GM21786 (cell line): ENCODE results near the gene XYLT1.

Experiments
- ATAC-seq: cut with Tn5 transposase; IDR thresholded peaks from one replicate; pipeline ENCODE4 v1.9.1; 2021; ENCODE audit not compliant: unreplicated experiment

The XYLT1 gene

DNA sequence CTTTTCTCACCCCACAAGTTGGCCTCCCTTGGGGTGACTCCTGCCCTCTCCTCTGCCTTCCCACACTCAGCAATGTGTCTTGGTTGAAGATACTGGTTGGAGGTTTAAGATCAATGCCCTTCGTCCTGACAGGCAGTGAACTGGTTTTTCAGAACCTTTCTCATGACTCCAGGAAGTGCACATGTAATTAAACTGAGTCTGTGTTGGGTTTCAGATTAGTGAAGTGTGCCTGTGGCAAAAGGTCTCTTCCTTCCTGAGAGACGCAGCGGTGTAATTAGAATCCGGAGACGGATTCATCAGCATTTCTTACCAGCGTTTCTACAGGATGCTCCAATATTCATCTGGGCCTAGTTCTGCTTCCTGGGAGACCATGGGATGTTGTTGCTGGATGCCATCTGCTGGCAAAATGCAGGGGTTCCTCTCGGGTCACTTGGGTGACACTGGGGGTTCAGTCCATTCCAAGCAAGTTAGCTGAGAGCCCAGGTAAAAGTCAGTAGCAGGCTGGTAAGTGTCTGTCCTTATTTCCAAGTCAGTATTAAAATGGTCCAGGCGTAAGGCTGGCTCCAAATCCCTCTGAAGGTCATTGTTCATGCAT is 233.3 kb downstream of the XYLT1 start:
- ATAC-seq, result no peak

DNA sequence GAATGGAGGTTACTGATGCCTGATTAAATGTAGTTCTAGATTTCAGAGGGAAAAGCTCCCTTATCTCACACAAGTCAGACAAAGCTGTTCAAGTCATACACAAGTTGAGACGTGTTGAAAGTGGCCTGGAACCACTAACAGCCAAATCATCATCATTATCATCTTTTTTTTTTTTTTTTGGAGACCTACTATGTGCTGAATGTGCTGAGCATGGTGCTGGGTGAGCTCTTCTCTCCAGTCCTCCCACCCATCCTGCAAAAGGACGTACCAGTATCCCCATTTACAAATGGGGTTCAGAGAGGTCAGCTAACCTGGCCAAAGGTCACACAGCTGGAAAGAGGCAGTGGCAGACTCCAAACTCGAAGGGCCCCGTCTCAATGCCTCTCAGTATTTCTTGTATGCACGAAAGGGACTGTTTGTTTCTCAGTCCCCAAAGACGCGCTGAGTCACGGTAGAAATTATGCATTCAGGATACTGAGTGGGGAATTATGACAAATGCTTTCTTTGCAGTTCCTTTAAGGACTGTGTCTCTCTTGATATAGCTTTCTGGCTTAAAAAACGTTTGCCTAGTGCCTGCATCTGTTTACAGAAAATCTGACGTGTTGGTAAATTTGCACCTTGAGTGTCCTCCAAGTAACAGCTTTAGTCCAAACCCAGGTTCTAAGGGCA is 235.5 kb downstream of the XYLT1 start:
- no peak for ATAC-seq

GRCh38 chr16:17233318-17234002 is 237.3 kb downstream of the XYLT1 start:
- ATAC-seq, result no peak

GRCh38 chr16:17232487-17232886 is 238.3 kb downstream of the XYLT1 start:
- ATAC-seq, result no peak

- no peak for ATAC-seq
These were observed 238.8 kb downstream of the XYLT1 start for GRCh38 chr16:17231972-17232371.

DNA sequence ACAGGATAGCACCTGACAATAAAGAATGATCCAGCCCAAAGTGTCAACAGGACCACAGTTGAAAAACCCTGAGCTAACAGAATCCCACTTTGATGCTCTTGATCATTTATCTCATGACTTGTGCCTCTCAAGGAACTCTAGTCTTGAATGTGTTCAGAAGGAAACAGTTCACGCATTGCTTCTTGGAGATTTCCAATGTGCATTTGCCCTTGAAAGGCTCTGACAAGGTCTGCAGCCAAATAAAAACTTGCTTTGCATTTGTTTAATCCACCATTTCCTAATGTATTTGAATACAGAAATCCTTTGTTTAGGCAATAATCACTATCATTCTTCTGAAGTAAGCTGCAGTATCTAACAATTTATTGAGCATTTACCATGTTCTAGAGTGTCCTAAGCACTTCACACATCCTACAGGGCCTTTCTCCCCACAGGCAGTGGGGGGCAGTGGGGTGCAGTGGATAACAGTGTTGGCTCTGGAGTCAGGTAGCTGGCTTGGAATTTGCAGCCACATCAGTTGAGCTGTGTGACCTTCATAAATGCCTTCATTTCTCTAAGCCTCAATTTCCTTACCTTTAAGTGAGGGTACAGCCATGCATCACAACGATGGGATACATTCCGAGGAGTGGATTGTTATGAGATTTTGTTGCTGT is 239.7 kb downstream of the XYLT1 start:
- no peak for ATAC-seq

DNA sequence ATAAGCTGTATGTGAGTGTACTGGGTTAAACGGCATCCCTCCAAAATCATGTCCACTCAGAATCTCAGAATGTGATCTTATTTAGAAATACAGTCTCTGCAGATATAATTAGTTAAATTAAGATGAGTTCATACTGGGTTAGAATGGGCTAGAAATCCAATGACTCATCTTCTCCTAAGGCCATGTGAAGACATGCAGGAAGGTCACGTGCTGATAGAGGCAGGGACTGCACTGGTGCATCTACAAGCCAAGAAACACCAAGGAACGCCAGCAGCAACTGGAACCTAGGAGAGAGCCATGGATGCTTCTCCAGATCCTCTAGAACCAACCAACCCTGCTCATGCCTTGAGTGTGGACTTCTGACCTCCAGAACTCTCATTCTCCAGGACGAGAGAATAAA is 241.0 kb downstream of the XYLT1 start:
- ATAC-seq, result no peak

GRCh38 chr16:17229131-17229530 is 241.6 kb downstream of the XYLT1 start:
- no peak for ATAC-seq

DNA sequence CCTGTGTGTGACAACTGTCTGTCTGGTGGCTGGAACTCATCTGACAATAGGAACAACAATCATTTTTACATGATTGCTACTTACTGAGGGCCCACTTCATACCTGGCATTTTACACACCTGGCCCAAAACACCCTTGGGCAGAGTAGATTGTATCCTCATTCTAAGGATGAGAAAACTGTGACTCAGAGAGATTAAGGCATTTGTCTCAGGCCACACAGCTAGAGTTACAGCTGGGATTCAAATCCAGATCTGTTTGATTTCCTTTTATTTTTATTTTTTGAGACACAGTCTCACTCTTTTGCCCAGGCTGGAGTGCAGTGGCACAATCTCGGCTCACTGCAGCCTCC is 242.1 kb downstream of the XYLT1 start:
- ATAC-seq, result no peak

- ATAC-seq, result no peak
These were observed 242.6 kb downstream of the XYLT1 start for GRCh38 chr16:17228048-17228707.

GRCh38 chr16:17227278-17227677 is 243.5 kb downstream of the XYLT1 start:
- no peak for ATAC-seq

- ATAC-seq, result no peak
These were observed 245.2 kb downstream of the XYLT1 start for GRCh38 chr16:17225541-17225940.

- ATAC-seq, result no peak
These were observed 245.9 kb downstream of the XYLT1 start for GRCh38 chr16:17224879-17225281.

DNA sequence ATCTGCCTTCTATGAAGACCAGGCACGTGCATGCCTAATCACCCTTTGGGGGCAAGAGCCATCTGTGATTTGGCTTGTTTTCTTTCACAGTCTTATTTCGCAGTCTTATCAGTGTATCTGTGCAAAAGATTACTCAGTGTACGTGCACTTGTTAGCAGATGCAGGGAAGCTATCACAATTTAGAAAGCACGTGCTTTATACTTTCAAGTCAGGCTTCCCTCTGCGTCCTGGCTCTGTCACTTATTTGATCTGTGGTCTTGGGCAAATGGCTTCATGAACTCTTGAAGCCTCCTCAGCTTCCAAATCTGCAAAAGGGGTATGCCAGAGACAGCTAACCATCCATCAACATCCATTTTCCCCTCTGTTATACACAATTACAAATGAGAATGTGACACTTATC is 246.4 kb downstream of the XYLT1 start:
- ATAC-seq, result no peak

GRCh38 chr16:17223576-17223975 is 247.2 kb downstream of the XYLT1 start:
- ATAC-seq, result no peak

DNA sequence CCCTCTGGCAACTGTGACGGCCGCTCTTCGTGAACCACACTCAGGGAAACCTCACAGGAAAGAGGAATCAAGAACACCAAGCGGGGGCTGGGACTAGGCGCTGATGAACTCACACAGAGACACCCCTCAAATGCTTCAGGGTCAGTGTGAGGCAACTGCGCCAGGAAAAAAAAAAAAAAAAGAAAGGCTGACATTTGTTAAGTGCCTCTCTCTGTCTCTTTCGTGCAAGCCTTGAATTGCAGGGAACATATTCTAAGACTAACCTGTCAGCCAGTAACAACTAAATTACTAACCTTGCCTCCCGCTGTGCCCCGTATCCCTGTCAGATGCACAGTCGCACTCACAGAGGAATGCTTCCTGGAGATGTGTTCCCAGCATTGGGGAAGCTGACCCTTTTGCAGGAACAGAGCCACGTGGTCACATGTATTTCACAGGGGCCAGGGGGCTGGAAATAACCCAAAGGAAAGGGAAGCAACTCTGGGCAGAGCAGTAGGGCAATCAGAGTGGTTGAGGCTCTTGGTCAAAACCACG is 247.8 kb downstream of the XYLT1 start:
- ATAC-seq, result no peak

GRCh38 chr16:17219991-17220390 is 250.8 kb downstream of the XYLT1 start:
- no peak for ATAC-seq

GRCh38 chr16:17215936-17216335 is 254.8 kb downstream of the XYLT1 start:
- no peak for ATAC-seq

DNA sequence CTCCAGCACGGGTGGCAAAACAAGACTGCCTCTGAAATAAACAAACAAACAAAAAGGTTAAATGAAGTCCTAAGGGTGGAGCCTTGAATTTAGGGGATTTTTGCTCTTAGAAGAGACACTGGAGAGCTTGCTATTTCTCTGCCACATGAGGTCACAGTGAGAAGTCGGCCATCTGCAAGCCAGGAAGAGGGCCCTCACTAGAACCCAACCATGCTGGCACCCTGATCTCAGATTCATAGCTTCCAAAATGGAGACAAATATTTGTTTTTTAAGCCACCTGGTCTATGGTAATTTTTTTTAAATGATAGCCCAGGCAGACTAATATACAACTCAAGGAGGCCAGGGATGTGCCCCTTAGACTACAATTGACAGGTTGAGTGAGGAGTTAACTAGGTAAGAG is 255.5 kb downstream of the XYLT1 start:
- no peak for ATAC-seq

- ATAC-seq, result no peak
These were observed 256.8 kb downstream of the XYLT1 start for GRCh38 chr16:17213974-17214373.

DNA sequence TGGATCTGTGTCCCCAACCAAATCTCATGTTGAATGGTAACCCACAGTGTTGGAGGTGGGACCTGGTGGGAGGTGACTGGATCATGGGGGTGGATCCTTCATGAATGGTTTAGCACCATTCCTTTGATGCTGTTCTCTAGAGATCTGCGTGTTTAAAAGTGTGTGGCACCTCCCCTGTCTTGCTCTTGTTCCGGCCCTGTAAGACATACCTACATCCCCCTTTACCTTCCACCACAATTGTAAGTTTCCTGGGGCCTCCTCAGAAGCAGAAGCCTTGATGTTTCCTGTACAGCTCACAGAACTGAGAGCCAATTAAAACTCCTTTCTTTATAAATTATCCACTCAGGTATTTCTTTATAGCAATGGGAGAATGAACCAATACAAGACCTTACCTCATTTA is 257.7 kb downstream of the XYLT1 start:
- ATAC-seq, result no peak
